ENCODE data around the gene LYPLAL1. TPM values are rescaled to one million over a fixed set of nuclear protein-coding genes. Genes with fewer than 3 reads are reported as not detected.

The LYPLAL1 gene
- total RNA-seq, 1 experiment from 2014 or later = 40.0 TPM

- TF ChIP-seq EZH2phosphoT487 (IDR thresholded peaks at IDR 0.05; ENCODE audit: borderline replicate concordance) = no peak
- TF ChIP-seq EGR1 (IDR thresholded peaks at IDR 0.05; ENCODE audit: low read depth) = no peak
These were observed 26.1 kb upstream of the LYPLAL1 start (continued) for GRCh38 chr1:219147571-219148019.

- no TSS peak for BruUV-seq (replicated peaks)
- H3K79me2 ChIP-seq (ENCODE audit: insufficient read depth, low read length) = no peaks in the 10 kb centered on the region
- no peaks in the 10 kb centered on the region for H3K4me1 ChIP-seq (ENCODE audit: control insufficient read depth in 1 of 2, insufficient read depth in 2 of 2, low read length in 2 of 2)
- H2AFZ ChIP-seq (ENCODE audit: low read depth, low read length, poor library complexity, severe bottlenecking) = no peak overlapping the region
- H3K9ac ChIP-seq (ENCODE audit: low read length) = no peak overlapping the region
- no peak overlapping the region for H3K4me3 ChIP-seq (replicated peaks in 1 of 2; ENCODE audit: low read depth in 1 of 2, low read length in 2 of 2)
- CTCF ChIA-PET = interaction anchor here (1.5 kb wide), 1 partner anchor 12 kb away, joined by 3 read pairs; no protein-coding TSS in a partner anchor
- no peaks in the 10 kb centered on the region for H4K20me1 ChIP-seq (ENCODE audit: insufficient read depth)
- DNase-seq (ENCODE audit: low read depth, low spot score) (no peak), ATAC-seq (no peak)
- no peak overlapping the region for H3K4me2 ChIP-seq (ENCODE audit: low read length)
- intact Hi-C loops (cut with micrococcal nuclease) = no loop called here
- POLR2A ChIA-PET = no interaction called here
- RAD21 ChIA-PET (ENCODE audit: low non-redundant PET in 1 of 2, low total read pairs in 2 of 2, uncharacterized antibody in 2 of 2, unreplicated experiment in 2 of 2) = no interaction called here
- H3K27me3 ChIP-seq (ENCODE audit: insufficient read depth, low read length) = no peaks in the 10 kb centered on the region
- H3K36me3 ChIP-seq (ENCODE audit: control insufficient read depth in 1 of 2, insufficient read depth in 2 of 2, low read length in 2 of 2) = no peaks in the 10 kb centered on the region
- no peak overlapping the region for H3K27ac ChIP-seq (ENCODE audit: low read depth, low read length)
- H3K9me3 ChIP-seq (ENCODE audit: control insufficient read depth in 1 of 2, insufficient read depth in 1 of 2, low read depth in 1 of 2, low read length in 2 of 2) = no peaks in the 10 kb centered on the region
- H3K9me2 ChIP-seq (ENCODE audit: insufficient read depth) = no peaks in the 10 kb centered on the region
- TF ChIP-seq ZFX (IDR thresholded peaks at IDR 0.05) = no peak
- no peak for TF ChIP-seq ATF3 (IDR thresholded peaks at IDR 0.05)
- TF ChIP-seq, protein P1, sequence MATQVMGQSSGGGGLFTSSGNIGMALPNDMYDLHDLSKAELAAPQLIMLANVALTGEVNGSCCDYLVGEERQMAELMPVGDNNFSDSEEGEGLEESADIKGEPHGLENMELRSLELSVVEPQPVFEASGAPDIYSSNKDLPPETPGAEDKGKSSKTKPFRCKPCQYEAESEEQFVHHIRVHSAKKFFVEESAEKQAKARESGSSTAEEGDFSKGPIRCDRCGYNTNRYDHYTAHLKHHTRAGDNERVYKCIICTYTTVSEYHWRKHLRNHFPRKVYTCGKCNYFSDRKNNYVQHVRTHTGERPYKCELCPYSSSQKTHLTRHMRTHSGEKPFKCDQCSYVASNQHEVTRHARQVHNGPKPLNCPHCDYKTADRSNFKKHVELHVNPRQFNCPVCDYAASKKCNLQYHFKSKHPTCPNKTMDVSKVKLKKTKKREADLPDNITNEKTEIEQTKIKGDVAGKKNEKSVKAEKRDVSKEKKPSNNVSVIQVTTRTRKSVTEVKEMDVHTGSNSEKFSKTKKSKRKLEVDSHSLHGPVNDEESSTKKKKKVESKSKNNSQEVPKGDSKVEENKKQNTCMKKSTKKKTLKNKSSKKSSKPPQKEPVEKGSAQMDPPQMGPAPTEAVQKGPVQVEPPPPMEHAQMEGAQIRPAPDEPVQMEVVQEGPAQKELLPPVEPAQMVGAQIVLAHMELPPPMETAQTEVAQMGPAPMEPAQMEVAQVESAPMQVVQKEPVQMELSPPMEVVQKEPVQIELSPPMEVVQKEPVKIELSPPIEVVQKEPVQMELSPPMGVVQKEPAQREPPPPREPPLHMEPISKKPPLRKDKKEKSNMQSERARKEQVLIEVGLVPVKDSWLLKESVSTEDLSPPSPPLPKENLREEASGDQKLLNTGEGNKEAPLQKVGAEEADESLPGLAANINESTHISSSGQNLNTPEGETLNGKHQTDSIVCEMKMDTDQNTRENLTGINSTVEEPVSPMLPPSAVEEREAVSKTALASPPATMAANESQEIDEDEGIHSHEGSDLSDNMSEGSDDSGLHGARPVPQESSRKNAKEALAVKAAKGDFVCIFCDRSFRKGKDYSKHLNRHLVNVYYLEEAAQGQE (IDR thresholded peaks at IDR 0.05; ENCODE audit: low read depth) = no peak
- no peak for TF ChIP-seq RAD21 (IDR thresholded peaks at IDR 0.05; ENCODE audit: low read depth)
- TF ChIP-seq, protein P2, sequence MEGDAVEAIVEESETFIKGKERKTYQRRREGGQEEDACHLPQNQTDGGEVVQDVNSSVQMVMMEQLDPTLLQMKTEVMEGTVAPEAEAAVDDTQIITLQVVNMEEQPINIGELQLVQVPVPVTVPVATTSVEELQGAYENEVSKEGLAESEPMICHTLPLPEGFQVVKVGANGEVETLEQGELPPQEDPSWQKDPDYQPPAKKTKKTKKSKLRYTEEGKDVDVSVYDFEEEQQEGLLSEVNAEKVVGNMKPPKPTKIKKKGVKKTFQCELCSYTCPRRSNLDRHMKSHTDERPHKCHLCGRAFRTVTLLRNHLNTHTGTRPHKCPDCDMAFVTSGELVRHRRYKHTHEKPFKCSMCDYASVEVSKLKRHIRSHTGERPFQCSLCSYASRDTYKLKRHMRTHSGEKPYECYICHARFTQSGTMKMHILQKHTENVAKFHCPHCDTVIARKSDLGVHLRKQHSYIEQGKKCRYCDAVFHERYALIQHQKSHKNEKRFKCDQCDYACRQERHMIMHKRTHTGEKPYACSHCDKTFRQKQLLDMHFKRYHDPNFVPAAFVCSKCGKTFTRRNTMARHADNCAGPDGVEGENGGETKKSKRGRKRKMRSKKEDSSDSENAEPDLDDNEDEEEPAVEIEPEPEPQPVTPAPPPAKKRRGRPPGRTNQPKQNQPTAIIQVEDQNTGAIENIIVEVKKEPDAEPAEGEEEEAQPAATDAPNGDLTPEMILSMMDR (IDR thresholded peaks at IDR 0.05 in 2 of 3, conservative IDR thresholded peaks at IDR 0.05 in 1 of 3; ENCODE audit: borderline replicate concordance in 1 of 3, insufficient read depth in 1 of 3, low read depth in 2 of 3, low read length in 2 of 3) = no peak
- no peak for TF ChIP-seq FOSL1 (IDR thresholded peaks at IDR 0.05; ENCODE audit: low read depth)
- no peak for TF ChIP-seq YY1 (IDR thresholded peaks at IDR 0.05; ENCODE audit: extremely low read depth, insufficient replicate concordance, low read depth, low read length)
- no peak for TF ChIP-seq CEBPB (IDR thresholded peaks at IDR 0.05; ENCODE audit: low read depth)
- no peak for TF ChIP-seq CBX3 (IDR thresholded peaks at IDR 0.05; ENCODE audit: low read depth)
- no peak for TF ChIP-seq EGR1 (IDR thresholded peaks at IDR 0.05; ENCODE audit: low read depth)
- TF ChIP-seq TCF7L2 (IDR thresholded peaks at IDR 0.05; ENCODE audit: borderline replicate concordance, extremely low read depth, insufficient read depth, insufficient read length) = no peak
- TF ChIP-seq EZH2 (IDR thresholded peaks at IDR 0.05) = no peak
- no peak for TF ChIP-seq POLR2A (IDR thresholded peaks at IDR 0.05; ENCODE audit: borderline replicate concordance, extremely low read depth, insufficient read depth, insufficient read length)
- no peak for TF ChIP-seq JUND (IDR thresholded peaks at IDR 0.05)
- TF ChIP-seq EZH2phosphoT487 (IDR thresholded peaks at IDR 0.05; ENCODE audit: borderline replicate concordance) = no peak
- TF ChIP-seq MAX (IDR thresholded peaks at IDR 0.05) = no peak
- TF ChIP-seq ZNF274 (IDR thresholded peaks at IDR 0.05; ENCODE audit: low read depth, low read length) = no peak
- TF ChIP-seq ELF1 (IDR thresholded peaks at IDR 0.05; ENCODE audit: borderline replicate concordance, low read depth) = no peak
These were observed 24.6 kb upstream of the LYPLAL1 start for GRCh38 chr1:219149009-219149577.
